Activated CD4-positive, alpha-beta T cell treated with anti-CD3 and anti-CD28 coated beads, Interleukin-2, amount 50 U/mL, for 48 hours (primary cell): ENCODE measurements around the gene LGR6.
A peak's percentile ranks its signal among the peaks of the same experiment; 100 is the strongest.

Experiments
- DNase-seq, 2 experiments: peaks; one replicate each; pipeline ENCODE4 v3.0.0-alpha.2; 2020

The LGR6 gene

GRCh38 chr1:202201266-202201665 lies 7.7 kb downstream of the LGR6 start:
- DNase-seq = no peak

- DNase-seq = no peak
Measured at GRCh38 chr1:202201971-202202370, 8.4 kb downstream of the LGR6 start.

GRCh38 chr1:202202500-202203168 lies 9.0 kb downstream of the LGR6 start:
- no peak for DNase-seq

DNA sequence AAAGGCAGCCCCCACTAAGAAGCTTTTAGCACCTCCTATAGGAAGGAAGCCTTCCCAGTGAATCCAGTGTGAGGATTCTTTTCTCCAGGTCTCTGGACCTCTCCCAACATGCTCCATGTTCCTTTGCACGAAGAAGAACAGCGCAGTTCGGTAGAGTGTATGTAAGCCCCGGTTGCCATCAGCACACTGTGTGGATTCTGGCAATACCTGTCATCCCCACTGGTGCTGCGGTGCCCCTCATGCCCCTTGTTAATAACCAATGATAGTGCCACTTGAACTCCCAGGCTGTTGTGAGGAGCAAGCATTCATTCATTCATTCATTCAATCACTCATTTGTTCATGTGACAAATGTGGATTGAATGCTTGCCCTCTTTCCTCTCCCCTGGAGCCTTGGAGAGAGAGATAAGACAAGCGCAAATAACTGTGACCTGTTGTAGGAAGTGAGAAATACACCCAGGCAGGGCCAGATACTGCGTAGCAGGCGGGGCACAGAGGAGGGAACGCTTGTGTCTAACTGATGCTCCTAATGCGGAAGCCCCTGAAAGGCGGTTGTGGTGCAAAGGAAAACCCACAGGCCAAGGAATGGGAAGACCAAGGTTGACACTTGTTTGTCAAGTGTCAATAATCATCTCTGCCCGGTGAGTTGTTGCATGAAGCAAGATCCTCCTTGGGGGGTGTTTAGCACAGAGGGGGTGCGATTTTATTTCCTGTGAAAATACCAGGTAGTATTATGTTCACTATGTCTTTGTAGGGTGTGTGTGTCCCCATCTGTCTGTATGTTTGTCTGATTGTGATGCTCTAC lies 9.8 kb downstream of the LGR6 start:
- DNase-seq = no peak

- DNase-seq = no peak
Measured at GRCh38 chr1:202204065-202204464, 10.5 kb downstream of the LGR6 start.

GRCh38 chr1:202205523-202206190 lies 12.1 kb downstream of the LGR6 start:
- peak in 1 of 2 experiments; percentile 22 for DNase-seq

- no peak for DNase-seq
Measured at GRCh38 chr1:202207292-202207691, 13.7 kb downstream of the LGR6 start.

- DNase-seq = no peak
Measured at GRCh38 chr1:202208351-202208857, 14.8 kb downstream of the LGR6 start.

DNA sequence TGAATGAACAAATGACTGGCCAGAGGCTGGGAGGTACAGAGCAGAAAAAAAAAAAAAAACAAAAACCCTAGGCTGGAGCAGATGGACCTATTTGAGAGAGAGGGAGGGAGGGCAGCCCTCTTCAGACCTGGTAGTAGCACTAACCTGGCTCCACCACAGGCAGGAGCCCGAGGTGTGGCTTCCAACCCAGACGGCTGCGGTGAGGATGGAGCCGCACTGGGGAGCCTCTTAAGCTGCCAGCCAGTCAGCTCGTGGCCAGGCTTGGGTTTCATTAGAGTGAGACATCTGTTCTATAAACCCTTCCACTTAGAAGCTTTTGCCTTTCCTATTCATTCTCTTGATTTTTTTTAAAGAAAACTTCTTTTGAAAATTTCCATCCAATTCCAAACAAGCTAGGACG lies 16.8 kb downstream of the LGR6 start:
- no peak for DNase-seq

- no peak for DNase-seq
Measured at GRCh38 chr1:202210969-202211368, 17.4 kb downstream of the LGR6 start.

DNA sequence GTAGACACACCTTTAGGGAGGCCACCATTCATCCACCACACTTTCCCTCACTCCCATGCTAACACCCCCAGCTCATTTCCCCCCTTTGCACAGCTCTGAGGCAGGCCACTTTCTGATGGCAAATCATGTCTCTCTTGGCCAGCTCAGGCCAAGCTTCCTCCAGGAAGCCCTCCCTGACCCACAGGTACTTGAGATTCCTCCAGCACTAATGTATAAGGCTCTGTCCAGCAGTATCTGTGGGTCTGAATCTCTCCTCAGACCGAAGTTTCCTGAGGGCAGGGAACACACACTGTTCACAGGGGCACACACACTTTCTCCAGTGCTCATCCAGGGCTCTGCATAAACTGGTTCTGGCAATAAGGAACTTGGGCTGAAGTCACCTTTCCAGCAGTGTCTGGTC lies 19.2 kb downstream of the LGR6 start:
- no peak for DNase-seq

GRCh38 chr1:202213361-202214088 lies 19.9 kb downstream of the LGR6 start:
- DNase-seq = no peak

DNA sequence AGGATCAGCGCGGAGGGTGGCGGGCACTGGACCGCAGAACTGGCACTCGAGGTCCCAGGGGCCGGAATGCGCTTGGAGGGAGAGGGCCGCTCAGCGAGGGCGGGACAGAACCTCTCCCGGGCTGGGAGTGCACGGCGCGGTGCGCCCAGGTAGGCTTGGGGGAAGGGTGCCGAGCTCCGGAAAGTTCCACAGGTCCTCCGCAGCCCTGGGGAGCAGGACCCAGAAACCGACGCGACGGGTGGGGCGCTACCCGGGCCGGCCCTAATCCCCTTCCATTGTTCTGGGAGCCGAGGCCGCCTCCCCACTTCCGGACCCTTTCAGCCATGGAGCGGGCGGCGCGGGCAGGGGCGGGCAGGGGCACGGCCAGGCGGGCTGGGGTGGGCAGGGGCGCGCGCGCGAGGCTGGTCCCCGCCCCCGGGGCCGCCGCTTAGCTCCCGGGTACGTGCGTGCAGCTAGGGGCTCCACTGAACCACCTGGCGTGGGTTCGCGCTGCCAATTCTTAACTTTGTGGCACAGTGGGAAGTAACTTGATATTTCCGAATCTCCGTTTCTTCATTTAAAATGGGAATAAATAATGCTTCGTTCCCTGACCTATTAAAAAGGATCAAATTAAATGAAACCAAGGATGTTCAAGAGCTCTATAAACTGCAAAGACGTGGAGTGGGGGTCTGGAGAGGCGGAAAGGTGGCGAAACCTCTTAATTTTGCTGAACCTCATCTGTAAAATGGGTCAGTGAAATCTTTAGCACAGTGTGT lies 20.7 kb downstream of the LGR6 start:
- DNase-seq = no peak

DNA sequence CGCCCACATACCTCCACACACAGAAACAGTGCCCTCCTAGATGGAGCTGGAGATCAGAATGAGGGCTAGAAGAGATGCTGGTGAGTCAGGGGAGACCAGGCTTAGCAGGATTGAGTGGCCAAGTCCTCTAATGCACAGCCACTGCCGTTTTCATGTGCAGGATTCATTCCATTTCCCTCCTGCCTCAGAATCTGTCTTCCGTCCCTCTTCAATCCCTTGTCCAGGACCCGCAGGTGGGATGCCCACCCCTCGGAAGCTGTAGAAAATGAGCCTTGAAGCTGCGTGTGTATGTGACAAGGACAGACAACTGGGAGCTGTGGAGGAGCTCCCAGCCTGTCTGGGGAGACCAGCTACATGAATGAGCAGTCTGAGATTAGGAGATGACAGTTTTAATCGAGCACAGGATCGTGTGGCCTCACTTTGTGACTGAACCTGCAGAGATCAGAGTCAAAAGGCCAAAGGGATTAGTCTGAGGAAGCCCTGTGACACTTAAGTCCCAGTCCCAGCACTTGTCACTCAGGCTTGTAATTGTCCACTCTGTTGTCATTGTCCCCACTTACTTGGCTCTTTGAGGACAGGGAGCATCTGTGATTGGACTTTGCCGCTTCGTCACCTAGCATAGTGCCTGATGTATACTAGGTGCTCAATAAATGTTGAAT lies 22.0 kb downstream of the LGR6 start:
- DNase-seq = no peak

DNA sequence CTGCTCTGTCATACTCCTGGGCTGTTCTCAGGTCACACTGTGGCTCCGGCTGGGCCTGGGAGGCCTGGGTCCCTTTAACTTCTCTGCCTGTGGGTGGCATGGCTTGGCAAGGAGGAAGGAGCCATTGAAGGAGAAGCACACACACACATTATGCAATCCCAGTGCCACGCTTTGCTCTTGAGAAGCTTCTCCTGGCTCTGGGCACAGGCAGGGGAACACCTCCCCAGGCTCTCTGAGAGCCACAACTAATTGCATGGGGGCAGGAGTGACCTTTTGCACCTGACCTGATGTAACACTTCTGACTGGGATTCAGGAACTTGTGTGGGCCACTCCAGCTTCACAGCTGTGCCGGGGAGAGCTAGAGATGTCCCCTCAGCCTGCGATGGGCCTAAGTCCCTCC lies 23.1 kb downstream of the LGR6 start:
- no peak for DNase-seq

DNA sequence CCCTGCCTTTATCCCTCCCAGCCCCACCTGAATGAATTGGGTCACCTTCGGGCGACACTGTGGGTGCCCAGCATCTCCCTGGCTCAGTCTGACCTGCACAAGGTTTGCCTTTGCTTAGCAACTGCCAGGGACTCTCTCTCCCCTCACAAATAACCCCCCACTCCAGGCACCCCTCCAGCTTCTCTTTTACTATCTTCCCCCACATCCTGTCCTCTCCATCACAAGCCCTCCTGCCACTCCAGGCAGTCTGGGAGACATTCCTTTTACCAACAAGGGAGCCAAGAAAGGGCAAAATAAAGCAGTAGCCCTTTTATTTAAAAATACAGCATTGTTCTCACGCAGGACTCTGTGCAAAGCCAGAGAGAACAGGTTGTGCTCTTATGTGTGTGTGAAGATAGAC lies 23.9 kb downstream of the LGR6 start:
- DNase-seq = no peak

- DNase-seq = no peak
Measured at GRCh38 chr1:202217951-202218350, 24.4 kb downstream of the LGR6 start.

DNA sequence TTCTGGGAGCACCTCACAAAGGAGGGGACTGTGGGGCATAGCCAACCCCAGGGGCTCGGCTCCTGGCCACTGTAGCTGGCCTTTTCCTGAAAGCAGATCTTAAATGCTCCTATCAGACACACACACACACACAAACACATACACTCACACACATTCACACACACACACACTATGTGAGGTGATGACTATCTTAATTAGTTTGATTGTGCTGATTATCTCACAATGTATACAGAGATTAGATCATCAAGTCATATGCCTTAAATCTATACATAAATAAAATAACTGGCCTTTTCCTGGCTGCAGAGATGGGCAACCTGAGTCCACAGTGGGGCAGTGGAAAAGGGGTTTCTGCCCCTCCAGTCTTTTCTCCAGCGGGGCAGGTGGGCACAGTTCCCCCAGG lies 27.1 kb downstream of the LGR6 start:
- no peak for DNase-seq

DNA sequence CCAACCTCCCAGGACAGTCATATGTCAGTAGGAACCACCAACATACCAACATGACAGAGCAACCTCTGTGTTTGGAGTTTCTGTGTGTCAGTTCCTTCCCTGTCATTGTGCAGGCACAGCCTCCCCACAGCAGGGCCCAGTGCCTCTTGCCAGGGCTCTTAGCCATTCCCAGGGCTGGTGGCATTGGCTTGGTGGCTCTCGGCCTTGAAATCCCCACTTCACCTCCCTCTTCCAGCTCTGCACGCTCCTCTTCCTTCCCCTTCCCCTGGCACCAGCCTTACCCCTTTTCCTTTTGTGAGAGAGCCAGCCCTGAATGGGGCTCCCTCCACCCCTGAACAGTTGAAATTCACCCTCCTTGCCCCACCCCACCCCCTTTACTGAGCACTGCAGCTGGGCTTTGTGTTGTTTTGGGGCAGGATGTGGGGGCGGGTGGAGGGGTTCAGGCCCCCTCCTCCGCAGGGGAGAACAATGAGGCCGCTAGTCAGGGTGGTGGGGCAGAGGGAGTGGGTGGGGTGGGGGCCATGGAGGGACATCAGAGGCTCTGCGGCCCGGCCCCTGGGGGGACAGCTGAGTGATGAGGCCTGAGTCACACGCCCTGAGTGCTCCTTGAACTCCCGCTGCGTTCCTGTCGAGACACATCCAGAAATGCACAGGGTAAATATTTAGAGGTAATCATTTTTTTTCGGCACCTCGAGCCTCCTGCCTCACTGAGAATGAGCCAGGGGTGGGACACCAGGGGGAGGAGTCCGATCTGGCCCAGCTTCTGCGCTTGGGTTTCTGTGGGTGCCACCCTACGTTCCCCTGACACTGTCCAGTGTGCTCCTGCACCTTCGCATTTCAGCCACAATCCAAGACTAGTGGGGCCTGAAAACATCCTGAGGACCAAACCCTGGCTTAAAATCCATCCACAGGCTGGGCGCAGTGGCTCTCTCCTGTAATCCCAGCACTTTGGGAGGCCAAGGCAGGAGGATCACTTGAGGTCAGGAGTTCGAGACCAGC lies 28.6 kb downstream of the LGR6 start:
- DNase-seq = no peak

GRCh38 chr1:202223121-202223860 lies 29.7 kb downstream of the LGR6 start:
- DNase-seq = no peak
